BE2C (cell line): Measurements from ENCODE around the gene HEPACAM.

Experiments
- DNase-seq: peaks from one replicate; pipeline ENCODE4 v3.0.0-alpha.2; 2020
- H3K27me3 ChIP-seq: fragments of 250-450 bp; sonication (Bioruptor Pico); 2 replicates; pipeline ENCODE4 v1.5.1; 2020; ENCODE audit warnings: mild to moderate bottlenecking
- H3K36me3 ChIP-seq: fragments of 250-450 bp; sonication (Bioruptor Pico); 2 replicates; pipeline ENCODE4 v1.5.1; 2020; ENCODE audit warnings: mild to moderate bottlenecking
- H3K4me1 ChIP-seq: fragments of 250-450 bp; sonication (Bioruptor Pico); 2 replicates; pipeline ENCODE4 v1.5.1; 2020
- H3K4me3 ChIP-seq: 2 replicates; pipeline ENCODE4 v1.5.1; 2011; ENCODE audit warnings: low read depth, low read length
- H3K9me3 ChIP-seq: fragments of 250-450 bp; sonication (Bioruptor Pico); 2 replicates; pipeline ENCODE4 v1.5.1; 2020
- TF ChIP-seq, protein P1 (sequence below): IDR thresholded peaks from 2 replicates; pipeline ENCODE4 v1.5.1; 2012; ENCODE audit warnings: mild to moderate bottlenecking, low read depth, low read length

HEPACAM gene

DNA sequence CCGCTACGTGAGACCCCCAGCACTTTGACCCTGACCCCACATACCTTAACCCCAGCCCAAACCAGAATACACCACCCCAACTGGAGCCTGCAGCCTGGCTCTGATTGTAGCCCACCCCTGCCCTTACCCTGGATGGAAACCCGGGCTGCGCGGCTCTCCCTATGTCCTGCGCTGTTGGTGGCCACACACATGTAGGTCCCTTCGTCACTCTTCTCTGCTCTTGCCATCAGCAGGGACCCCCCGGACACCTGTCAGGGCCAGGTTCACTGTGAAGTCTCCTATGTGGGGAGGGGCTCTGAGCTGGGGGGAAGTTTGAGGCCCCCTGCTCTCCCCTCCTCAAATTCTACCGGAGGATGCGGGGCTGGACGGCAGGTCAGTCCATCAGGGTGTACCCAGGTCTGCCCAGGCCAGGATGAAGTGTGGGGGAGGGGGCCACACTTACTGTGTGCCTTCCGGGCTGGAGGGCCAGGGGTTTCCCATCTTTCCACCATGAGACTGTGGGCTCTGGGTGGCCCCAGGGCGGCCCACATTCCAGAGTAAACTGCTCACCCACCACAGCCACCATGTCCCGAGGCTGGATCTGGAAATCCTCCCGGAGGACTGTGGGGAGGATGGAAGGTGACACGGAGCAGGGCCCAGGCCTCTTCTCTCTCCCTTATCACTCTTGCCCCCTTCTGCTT, 39.6 kb downstream of the HEPACAM start:
- H3K27me3 ChIP-seq = peaks cover 13% of the 10 kb centered on the region
- peaks cover 6% of the 10 kb centered on the region for H3K4me1 ChIP-seq
- no peaks in the 10 kb centered on the region for H3K36me3 ChIP-seq
- DNase-seq = no peak
- no peak overlapping the region for H3K4me3 ChIP-seq
- no peaks in the 10 kb centered on the region for H3K9me3 ChIP-seq
- TF ChIP-seq, protein P1, sequence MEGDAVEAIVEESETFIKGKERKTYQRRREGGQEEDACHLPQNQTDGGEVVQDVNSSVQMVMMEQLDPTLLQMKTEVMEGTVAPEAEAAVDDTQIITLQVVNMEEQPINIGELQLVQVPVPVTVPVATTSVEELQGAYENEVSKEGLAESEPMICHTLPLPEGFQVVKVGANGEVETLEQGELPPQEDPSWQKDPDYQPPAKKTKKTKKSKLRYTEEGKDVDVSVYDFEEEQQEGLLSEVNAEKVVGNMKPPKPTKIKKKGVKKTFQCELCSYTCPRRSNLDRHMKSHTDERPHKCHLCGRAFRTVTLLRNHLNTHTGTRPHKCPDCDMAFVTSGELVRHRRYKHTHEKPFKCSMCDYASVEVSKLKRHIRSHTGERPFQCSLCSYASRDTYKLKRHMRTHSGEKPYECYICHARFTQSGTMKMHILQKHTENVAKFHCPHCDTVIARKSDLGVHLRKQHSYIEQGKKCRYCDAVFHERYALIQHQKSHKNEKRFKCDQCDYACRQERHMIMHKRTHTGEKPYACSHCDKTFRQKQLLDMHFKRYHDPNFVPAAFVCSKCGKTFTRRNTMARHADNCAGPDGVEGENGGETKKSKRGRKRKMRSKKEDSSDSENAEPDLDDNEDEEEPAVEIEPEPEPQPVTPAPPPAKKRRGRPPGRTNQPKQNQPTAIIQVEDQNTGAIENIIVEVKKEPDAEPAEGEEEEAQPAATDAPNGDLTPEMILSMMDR = no peak

DNA sequence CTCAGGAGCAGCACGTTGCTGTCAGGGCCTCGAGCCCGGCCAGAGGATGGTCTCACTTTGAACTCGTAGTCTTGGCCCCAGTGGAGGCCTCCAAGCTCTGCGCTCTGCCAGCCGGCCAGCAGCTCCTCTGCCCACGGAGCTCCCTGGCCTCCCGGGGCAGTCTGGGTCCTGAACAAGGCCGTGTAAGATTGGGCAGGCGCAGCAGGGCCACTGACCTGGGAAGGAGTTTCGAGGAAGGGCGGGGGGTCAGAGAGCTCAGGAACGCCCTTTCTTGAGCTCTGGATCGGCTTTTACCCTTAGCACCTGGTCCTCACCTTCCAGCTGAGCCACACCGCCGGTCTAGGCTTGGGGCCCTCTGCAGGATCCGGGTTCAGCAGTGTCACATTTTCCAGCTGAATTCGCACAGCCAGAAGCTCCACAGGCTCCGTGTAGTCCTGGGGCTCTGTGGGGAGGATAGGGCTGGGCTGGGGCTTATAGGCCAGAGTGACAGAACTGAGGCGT, 40.3 kb downstream of the HEPACAM start:
- no peaks in the 10 kb centered on the region for H3K9me3 ChIP-seq
- H3K36me3 ChIP-seq = no peaks in the 10 kb centered on the region
- TF ChIP-seq, protein P1 = no peak
- H3K27me3 ChIP-seq = peaks cover 6% of the 10 kb centered on the region
- no peak for DNase-seq
- H3K4me3 ChIP-seq = no peak overlapping the region
- peaks cover 11% of the 10 kb centered on the region for H3K4me1 ChIP-seq

DNA sequence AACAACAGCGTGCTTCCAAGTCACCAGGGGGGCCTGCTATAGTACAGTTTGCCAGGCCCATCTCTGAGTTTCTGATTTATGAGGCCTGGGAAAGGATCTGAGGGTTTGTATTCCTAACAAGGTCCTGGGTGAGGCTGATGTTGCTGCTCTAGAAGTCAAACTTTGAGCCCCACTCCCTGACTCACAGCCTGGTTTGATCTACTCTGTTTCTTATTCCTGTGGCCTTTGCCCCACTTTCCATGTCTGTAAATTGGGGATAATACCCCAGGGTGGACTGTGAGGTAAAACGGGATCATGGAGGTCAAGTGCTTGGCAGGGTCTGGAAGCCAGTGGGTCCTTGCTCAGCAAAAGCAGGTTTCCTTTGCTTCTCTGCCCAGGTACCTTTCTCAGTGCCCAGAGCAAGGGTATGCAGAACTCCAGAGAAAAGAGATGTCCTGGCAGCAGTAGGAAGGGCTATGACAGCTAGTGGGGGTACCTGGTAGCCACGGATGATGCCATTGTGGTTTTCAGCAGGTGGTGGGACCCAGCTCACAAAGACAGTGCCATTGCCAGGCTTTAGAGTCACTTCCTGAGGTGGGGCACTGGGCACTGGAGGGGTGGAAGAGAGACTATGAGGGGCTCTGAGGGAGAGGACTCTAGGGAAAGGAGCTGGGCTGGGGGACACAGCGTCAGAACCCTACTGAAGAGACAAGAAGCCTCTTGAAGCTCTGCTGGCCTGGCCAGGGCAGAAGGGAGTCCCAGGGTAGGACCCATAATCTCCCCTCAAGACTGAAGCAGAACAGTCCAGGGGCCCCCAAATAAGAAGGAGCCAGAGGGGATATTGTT, 41.0 kb downstream of the HEPACAM start:
- H3K4me1 ChIP-seq = peaks cover 11% of the 10 kb centered on the region
- no peaks in the 10 kb centered on the region for H3K36me3 ChIP-seq
- H3K27me3 ChIP-seq = peaks cover under 1% of the 10 kb centered on the region
- no peaks in the 10 kb centered on the region for H3K9me3 ChIP-seq
- H3K4me3 ChIP-seq = no peak overlapping the region
- TF ChIP-seq, protein P1 = no peak
- no peak for DNase-seq

DNA sequence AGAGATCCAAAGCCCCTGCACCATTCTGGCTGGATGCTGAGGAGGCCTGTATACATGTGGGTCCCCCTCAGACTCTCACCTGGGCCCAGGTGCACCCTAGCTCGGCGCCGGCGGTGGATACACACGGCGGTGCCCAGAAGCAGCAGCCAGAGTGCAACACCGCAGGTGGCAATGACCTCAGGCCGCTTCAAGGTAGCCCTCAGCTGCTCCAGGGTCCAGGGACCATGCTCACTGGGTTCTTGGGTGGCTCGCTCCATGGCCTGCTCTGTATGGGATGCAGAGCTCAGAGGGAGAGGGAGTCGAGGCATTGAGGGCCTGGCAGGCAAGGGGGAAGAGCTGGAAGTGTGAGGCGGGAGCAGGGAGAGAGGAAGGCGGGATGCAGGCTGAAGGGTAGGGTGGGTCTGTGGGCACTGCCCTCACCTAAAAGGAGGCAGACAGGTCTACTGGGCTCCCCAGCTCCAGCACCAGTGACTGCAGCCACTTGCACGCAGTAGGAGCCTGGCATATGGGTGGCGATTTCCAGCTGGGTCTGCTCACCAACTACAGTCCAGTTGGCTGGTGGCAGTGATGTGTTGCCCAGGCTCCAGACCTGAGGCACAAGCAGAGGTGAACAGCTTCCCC, 42.0 kb downstream of the HEPACAM start:
- H3K9me3 ChIP-seq = no peaks in the 10 kb centered on the region
- no peak for DNase-seq
- H3K36me3 ChIP-seq = no peaks in the 10 kb centered on the region
- TF ChIP-seq, protein P1 = no peak
- peaks cover 11% of the 10 kb centered on the region for H3K4me1 ChIP-seq
- no peak overlapping the region for H3K4me3 ChIP-seq
- H3K27me3 ChIP-seq = no peaks in the 10 kb centered on the region

DNA sequence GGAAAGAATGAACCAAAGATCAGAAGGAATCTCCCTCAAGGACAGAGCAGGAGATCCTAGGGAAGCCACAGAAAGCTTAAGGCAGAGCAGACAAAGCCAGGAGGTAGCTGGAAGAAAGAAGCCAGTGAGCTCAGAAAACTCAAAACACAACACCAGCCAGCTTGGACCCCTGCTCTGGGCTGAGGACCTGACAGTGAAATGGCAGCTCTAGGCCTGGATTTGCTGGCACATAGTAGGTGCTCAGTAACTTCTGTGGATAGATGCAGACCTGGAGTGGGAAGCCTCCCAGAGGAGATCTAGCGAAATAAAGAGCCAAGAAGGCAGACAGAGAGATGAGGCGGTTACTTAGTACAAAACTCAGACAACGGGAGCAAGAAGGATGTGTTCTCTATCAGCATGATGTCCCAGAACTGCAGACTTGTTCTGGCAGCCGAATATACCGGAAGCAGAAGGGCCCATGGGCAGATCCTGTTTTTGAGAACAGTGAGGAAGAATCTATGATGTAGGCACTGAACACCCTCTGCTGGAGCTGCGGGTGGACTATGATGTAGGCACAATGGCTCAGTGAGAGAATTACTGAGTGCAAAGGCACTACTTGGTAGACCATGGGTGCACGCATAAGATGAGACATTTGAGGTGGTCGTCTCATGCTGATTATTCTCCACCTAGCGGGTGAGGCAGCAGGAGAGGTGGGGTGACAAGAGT, 42.9 kb downstream of the HEPACAM start:
- H3K27me3 ChIP-seq = no peaks in the 10 kb centered on the region
- no peak overlapping the region for H3K4me3 ChIP-seq
- TF ChIP-seq, protein P1 = no peak
- H3K9me3 ChIP-seq = no peaks in the 10 kb centered on the region
- DNase-seq = no peak
- H3K4me1 ChIP-seq = peaks cover 11% of the 10 kb centered on the region
- no peaks in the 10 kb centered on the region for H3K36me3 ChIP-seq
